Measurements from ENCODE around the gene CDCA4. TPM values are rescaled to one million over a fixed set of nuclear protein-coding genes. Genes with fewer than 3 reads are reported as not detected.

Gene CDCA4
- total RNA-seq, 6 experiments from 2014 or later: 11.6 to 20.3 (median 18.4) TPM

DNA sequence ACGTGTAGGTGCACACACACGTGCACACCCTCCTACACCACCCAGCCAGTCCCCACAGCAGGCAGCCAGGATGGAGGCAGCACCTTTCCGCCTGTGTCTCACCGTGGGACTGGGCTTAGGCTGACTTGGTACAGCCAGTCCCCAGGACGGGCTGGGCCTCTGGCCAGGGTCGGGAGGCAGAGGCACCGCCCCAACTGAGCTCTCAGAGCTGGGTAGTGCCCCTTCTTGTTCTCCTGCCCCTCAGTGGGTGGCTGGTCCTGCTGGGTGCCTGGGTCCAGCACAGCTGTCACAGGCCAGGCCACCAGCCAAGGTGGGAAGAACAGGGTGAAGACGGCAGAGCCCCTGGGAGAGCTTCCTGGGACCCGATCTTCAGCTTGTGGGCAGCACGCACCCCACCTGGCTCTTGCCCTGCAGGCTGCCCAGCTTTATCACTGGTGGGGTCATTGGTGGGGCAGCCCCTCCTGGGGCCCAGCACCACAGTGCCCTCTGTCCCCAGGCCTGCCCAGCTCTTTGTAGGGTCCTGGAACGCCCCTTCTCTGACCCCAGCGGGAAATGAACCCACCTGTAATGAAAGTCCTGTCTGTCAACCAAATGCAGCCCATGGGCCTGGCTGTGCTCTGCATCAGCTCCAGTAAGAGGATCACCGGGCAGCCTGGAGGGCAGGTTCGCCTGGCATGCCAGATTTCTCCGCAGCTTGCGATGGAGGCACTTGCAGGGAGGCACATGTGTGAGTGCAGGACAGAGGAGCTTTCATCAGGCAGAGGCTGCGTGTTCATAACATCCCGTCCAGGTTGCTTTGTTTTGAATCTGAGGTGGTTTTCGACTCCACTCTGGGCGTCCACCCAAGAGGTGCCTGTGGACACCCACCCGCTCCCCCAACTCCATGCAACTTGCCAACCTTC is 14.7 kb downstream of the CDCA4 start:
- peaks cover 7% of the 10 kb centered on the region; the same call in 1 of the 2 replicates for H3K36me3 Mint-ChIP-seq (ENCODE audit: low read depth)
- no peaks in the 10 kb centered on the region; the same call in 1 of the 2 replicates for H3K27me3 Mint-ChIP-seq (ENCODE audit: insufficient read depth)
- no peak overlapping the region for H3K4me3 Mint-ChIP-seq
- DNase-seq: no peak
- no peaks in the 10 kb centered on the region for H3K4me1 Mint-ChIP-seq (ENCODE audit: low read depth)
- H3K27ac Mint-ChIP-seq: no peak overlapping the region
- TF ChIP-seq CTCF (IDR thresholded peaks at IDR 0.05): no peak
- H3K9me3 Mint-ChIP-seq: no peaks in the 10 kb centered on the region

GRCh38 chr14:105005329-105005928 is 15.5 kb downstream of the CDCA4 start:
- H3K27ac Mint-ChIP-seq: no peak overlapping the region
- no peak for TF ChIP-seq CTCF (IDR thresholded peaks at IDR 0.05)
- no peak overlapping the region for H3K4me3 Mint-ChIP-seq
- peaks cover 7% of the 10 kb centered on the region; the same call in 1 of the 2 replicates for H3K36me3 Mint-ChIP-seq (ENCODE audit: low read depth)
- DNase-seq: no peak
- H3K9me3 Mint-ChIP-seq: no peaks in the 10 kb centered on the region
- no peaks in the 10 kb centered on the region; the same call in 1 of the 2 replicates for H3K27me3 Mint-ChIP-seq (ENCODE audit: insufficient read depth)
- H3K4me1 Mint-ChIP-seq (ENCODE audit: low read depth): no peaks in the 10 kb centered on the region

GRCh38 chr14:104999361-104999760 is 21.5 kb downstream of the CDCA4 start:
- no peak for TF ChIP-seq CTCF (IDR thresholded peaks at IDR 0.05)
- Mint-ChIP-seq H3K27me3 (ENCODE audit: insufficient read depth) (peaks cover 2% of the 10 kb centered on the region), H3K4me1 (ENCODE audit: low read depth) (no peaks in the 10 kb centered on the region), H3K9me3 (peaks cover 6% of the 10 kb centered on the region; the same call in 1 of the 2 replicates), H3K4me3 (no peak overlapping the region), H3K36me3 (ENCODE audit: low read depth) (peaks cover 18% of the 10 kb centered on the region), H3K27ac (no peak overlapping the region)
- DNase-seq: no peak

GRCh38 chr14:104998801-104999200 is 22.1 kb downstream of the CDCA4 start:
- no peak overlapping the region for H3K4me3 Mint-ChIP-seq
- H3K36me3 Mint-ChIP-seq (ENCODE audit: low read depth): peaks cover 18% of the 10 kb centered on the region
- no peaks in the 10 kb centered on the region for H3K4me1 Mint-ChIP-seq (ENCODE audit: low read depth)
- H3K9me3 Mint-ChIP-seq: peaks cover 6% of the 10 kb centered on the region; the same call in 1 of the 2 replicates
- no peak for TF ChIP-seq CTCF (IDR thresholded peaks at IDR 0.05)
- no peak for DNase-seq
- peaks cover 2% of the 10 kb centered on the region for H3K27me3 Mint-ChIP-seq (ENCODE audit: insufficient read depth)
- no peak overlapping the region for H3K27ac Mint-ChIP-seq

- no peak for DNase-seq
- Mint-ChIP-seq H3K27ac (no peak overlapping the region), H3K4me1 (ENCODE audit: low read depth) (no peaks in the 10 kb centered on the region), H3K9me3 (peaks cover 6% of the 10 kb centered on the region; the same call in 1 of the 2 replicates), H3K36me3 (ENCODE audit: low read depth) (peaks cover 35% of the 10 kb centered on the region), H3K27me3 (ENCODE audit: insufficient read depth) (peaks cover 8% of the 10 kb centered on the region), H3K4me3 (no peak overlapping the region)
- TF ChIP-seq CTCF (IDR thresholded peaks at IDR 0.05): no peak
Observed at GRCh38 chr14:104996483-104996882, 24.4 kb downstream of the CDCA4 start.
